Muscle of leg (tissue), 11 donors: ENCODE measurements around the gene CRX. TPM values are rescaled to one million over a fixed set of nuclear protein-coding genes. Genes with fewer than 3 reads are reported as not detected.

Source experiments
- DNase-seq: peaks from one replicate; pipeline ENCODE4 v3.0.0; 2013
- H3K27ac ChIP-seq: one replicate; pipeline ENCODE4 v1.5.1; 2013; ENCODE audit warnings: mild to moderate bottlenecking, low read length, control low read depth
- H3K27me3 ChIP-seq: one replicate; pipeline ENCODE4 v1.6.1; 2013; ENCODE audit warnings: low read length; ENCODE audit not compliant: control insufficient read depth, insufficient read depth
- H3K36me3 ChIP-seq: one replicate; pipeline ENCODE4 v1.6.1; 2013; ENCODE audit warnings: low read length; ENCODE audit not compliant: control insufficient read depth, insufficient read depth
- H3K4me1 ChIP-seq: one replicate; pipeline ENCODE4 v1.6.1; 2013; ENCODE audit warnings: low read length; ENCODE audit not compliant: control insufficient read depth, insufficient read depth
- H3K4me3 ChIP-seq: one replicate; pipeline ENCODE4 v1.5.1; 2013; ENCODE audit warnings: low read length, control low read depth
- H3K9me3 ChIP-seq: replicated peaks from 2 replicates; pipeline ENCODE4 v1.6.1; 2013; ENCODE audit warnings: low read depth, low read length; ENCODE audit not compliant: control insufficient read depth
- WGBS: methylation state at CpG from one replicate; pipeline ENCODE4 v1.1.5; 2013; ENCODE audit warnings: missing lambda C conversion rate; ENCODE audit not compliant: insufficient coverage; 5-methylcytosine and 5-hydroxymethylcytosine counted together
- polyA plus RNA-seq, 8 donors: library from polyadenylated mRNA; unstranded; fragments of 120-200 nt; gene quantifications; one replicate each; pipeline versions ENCODE4 v1.2.1 to v1.2.3, GENCODE V29; 2013; ENCODE audit warnings: inconsistent platforms in 1 of 8, low replicate concordance in 1 of 8; ENCODE audit not compliant: insufficient read length in 8 of 8, insufficient read depth in 1 of 8
- total RNA-seq: library from RNA; stranded (reverse); fragments of 120-200 nt; gene quantifications from one replicate; pipeline ENCODE4 v1.2.4, GENCODE V29; 2013

CRX gene
- total and polyA plus RNA-seq, 9 donors, result 0.05 to 0.09 (median 0.07) TPM; not detected in 6

- Histone ChIP-seq H3K9me3 (no peaks in the 10 kb centered on the region), H3K27ac (no peak overlapping the region), H3K4me1 (peaks cover 3% of the 10 kb centered on the region), H3K27me3 (peaks cover 10% of the 10 kb centered on the region), H3K36me3 (no peaks in the 10 kb centered on the region), H3K4me3 (no peak overlapping the region)
- no peak for DNase-seq
- WGBS, result 39% methylated on average over 2 of the region's 2 CpGs
These were observed 1.3 kb upstream of the CRX start for GRCh38 chr19:47820410-47820809.

- peaks cover 7% of the 10 kb centered on the region for H3K27me3 ChIP-seq
- WGBS, result no CpG with 5 or more reads among the region's 6 CpGs
These were observed 2.7 kb downstream of the CRX start for GRCh38 chr19:47824396-47824795.

GRCh38 chr19:47826800-47827199 lies 5.1 kb downstream of the CRX start:
- 93% methylated on average over 4 of the region's 6 CpGs for WGBS
- H3K4me1 ChIP-seq, result no peaks in the 10 kb centered on the region
- DNase-seq, result no peak
- H3K9me3 ChIP-seq, result peaks cover 3% of the 10 kb centered on the region
- H3K4me3 ChIP-seq, result no peak overlapping the region
- no peaks in the 10 kb centered on the region for H3K36me3 ChIP-seq
- no peak overlapping the region for H3K27ac ChIP-seq
- H3K27me3 ChIP-seq, result no peaks in the 10 kb centered on the region

More at GRCh38 chr19:47824396-47824795, 2.7 kb downstream of the CRX start:
- H3K9me3 ChIP-seq, result peaks cover 3% of the 10 kb centered on the region
- no peak for DNase-seq
- H3K4me3 ChIP-seq, result no peak overlapping the region
- no peak overlapping the region for H3K27ac ChIP-seq
- peaks cover 3% of the 10 kb centered on the region for H3K4me1 ChIP-seq
- H3K36me3 ChIP-seq, result no peaks in the 10 kb centered on the region

GRCh38 chr19:47832723-47833122 lies 11.0 kb downstream of the CRX start:
- no peak overlapping the region for H3K4me3 ChIP-seq
- H3K4me1 ChIP-seq, result no peaks in the 10 kb centered on the region
- no CpG with 5 or more reads among the region's 4 CpGs for WGBS
- no peak for DNase-seq
- no peaks in the 10 kb centered on the region for H3K27me3 ChIP-seq
- H3K36me3 ChIP-seq, result no peaks in the 10 kb centered on the region
- no peak overlapping the region for H3K27ac ChIP-seq
- H3K9me3 ChIP-seq, result no peaks in the 10 kb centered on the region

GRCh38 chr19:47836038-47836437 lies 14.3 kb downstream of the CRX start:
- Histone ChIP-seq H3K27me3 (peaks cover 3% of the 10 kb centered on the region), H3K9me3 (no peaks in the 10 kb centered on the region), H3K4me3 (no peak overlapping the region), H3K4me1 (no peaks in the 10 kb centered on the region), H3K36me3 (no peaks in the 10 kb centered on the region), H3K27ac (no peak overlapping the region)
- 21% methylated on average over 2 of the region's 8 CpGs for WGBS
- DNase-seq, result no peak

GRCh38 chr19:47839411-47839810 lies 17.7 kb downstream of the CRX start:
- 40% methylated on average over 16 of the region's 16 CpGs for WGBS
- no peak overlapping the region for H3K4me3 ChIP-seq
- H3K36me3 ChIP-seq, result no peaks in the 10 kb centered on the region
- peaks cover 5% of the 10 kb centered on the region for H3K27me3 ChIP-seq
- no peak for DNase-seq
- H3K4me1 ChIP-seq, result peaks cover 2% of the 10 kb centered on the region
- no peaks in the 10 kb centered on the region for H3K9me3 ChIP-seq
- H3K27ac ChIP-seq, result no peak overlapping the region

GRCh38 chr19:47839913-47840312 lies 18.2 kb downstream of the CRX start:
- 21% methylated on average over 8 of the region's 10 CpGs for WGBS
- peaks cover 5% of the 10 kb centered on the region for H3K27me3 ChIP-seq
- no peak for DNase-seq
- no peak overlapping the region for H3K4me3 ChIP-seq
- peaks cover 2% of the 10 kb centered on the region for H3K4me1 ChIP-seq
- H3K9me3 ChIP-seq, result no peaks in the 10 kb centered on the region
- no peak overlapping the region for H3K27ac ChIP-seq
- no peaks in the 10 kb centered on the region for H3K36me3 ChIP-seq

- Histone ChIP-seq H3K4me1 (peaks cover 2% of the 10 kb centered on the region), H3K36me3 (no peaks in the 10 kb centered on the region), H3K27ac (no peak overlapping the region), H3K4me3 (no peak overlapping the region), H3K9me3 (no peaks in the 10 kb centered on the region), H3K27me3 (peaks cover 5% of the 10 kb centered on the region)
- WGBS, result 16% methylated on average over 3 of the region's 5 CpGs
- DNase-seq, result no peak
These were observed 21.2 kb downstream of the CRX start for GRCh38 chr19:47842941-47843340.

GRCh38 chr19:47848425-47848822 lies 26.7 kb downstream of the CRX start:
- DNase-seq, result no peak
- peaks cover 8% of the 10 kb centered on the region for H3K4me1 ChIP-seq
- H3K36me3 ChIP-seq, result no peaks in the 10 kb centered on the region
- H3K9me3 ChIP-seq, result no peaks in the 10 kb centered on the region
- H3K27ac ChIP-seq, result no peak overlapping the region
- H3K27me3 ChIP-seq, result peaks cover 27% of the 10 kb centered on the region
- 32% methylated on average over 9 of the region's 10 CpGs for WGBS
- H3K4me3 ChIP-seq, result no peak overlapping the region

- Histone ChIP-seq H3K9me3 (no peaks in the 10 kb centered on the region), H3K27me3 (peaks cover 27% of the 10 kb centered on the region), H3K27ac (no peak overlapping the region), H3K4me1 (peaks cover 8% of the 10 kb centered on the region), H3K4me3 (no peak overlapping the region), H3K36me3 (no peaks in the 10 kb centered on the region)
- DNase-seq, result peak; percentile 55
- 7% methylated on average over 7 of the region's 22 CpGs for WGBS
These were observed 27.2 kb downstream of the CRX start for GRCh38 chr19:47848823-47849473.

- Histone ChIP-seq H3K4me3 (no peak overlapping the region), H3K27me3 (peaks cover 27% of the 10 kb centered on the region), H3K4me1 (peaks cover 8% of the 10 kb centered on the region), H3K36me3 (no peaks in the 10 kb centered on the region), H3K9me3 (no peaks in the 10 kb centered on the region), H3K27ac (no peak overlapping the region)
- WGBS, result 61% methylated on average over 2 of the region's 5 CpGs
- no peak for DNase-seq
These were observed 31.3 kb downstream of the CRX start for GRCh38 chr19:47853003-47853402.
